HEK293 (cell line): ENCODE measurements around the gene AARSD1.
A peak's percentile ranks its signal among the peaks of the same experiment; 100 is the strongest.

Source experiments
- CTCF ChIA-PET: fragments of 350-600 bp; formaldehyde crosslinking; extraction: SDS; loops from one replicate; lab custom pipeline; 2021; ENCODE audit warnings: antibody characterized with exemption; lab: Yijun Ruan, JAX
- POLR2A ChIA-PET: fragments of 300-600 bp; formaldehyde crosslinking; extraction: SDS; loops from one replicate; lab custom pipeline; 2020; ENCODE audit warnings: antibody characterized with exemption, inconsistent platforms; lab: Yijun Ruan, JAX
- H3K27ac ChIP-seq: fragments of 200-500 bp; sonication (Bioruptor generic); 2 replicates; pipeline ENCODE4 v1.5.1; 2014; ENCODE audit warnings: low read depth, low read length, control low read depth, inconsistent platforms; ENCODE audit errors: extremely low read depth
- H3K36me3 ChIP-seq, 2 experiments: fragments of 200-500 bp in 1 of 2; sonication (Bioruptor generic) in 1 of 2; 1 replicate in 1 of 2; 2 replicates in 1 of 2; pipeline ENCODE4 v1.5.1; 2014 to 2017; ENCODE audit warnings: inconsistent platforms in 2 of 2, low read length in 2 of 2; ENCODE audit not compliant: control insufficient read depth in 2 of 2, insufficient read depth in 1 of 2
- H3K4me1 ChIP-seq: fragments of 200-500 bp; sonication (Bioruptor generic); 2 replicates; pipeline ENCODE4 v1.5.1; 2014; ENCODE audit warnings: mild to moderate bottlenecking, low read length, inconsistent platforms; ENCODE audit not compliant: control insufficient read depth, insufficient read depth
- H3K4me3 ChIP-seq: 2 replicates; pipeline ENCODE4 v1.5.1; 2011; ENCODE audit warnings: low read depth, mild to moderate bottlenecking, control low read depth, low read length, moderate library complexity
- H3K9me3 ChIP-seq: fragments of 200-500 bp; sonication (Bioruptor generic); 2 replicates; pipeline ENCODE4 v1.5.1; 2014; ENCODE audit warnings: low read depth, low read length, inconsistent platforms; ENCODE audit not compliant: control insufficient read depth, insufficient read depth
- ATF2 ChIP-seq: fragments of 450-650 bp; formaldehyde crosslinking; IDR thresholded peaks from 2 replicates; pipeline ENCODE4 v1.5.1; 2016; ENCODE audit warnings: missing biosample characterization, missing genetic modification characterization, low read depth
- BCL11B ChIP-seq: fragments of 450-650 bp; formaldehyde crosslinking; IDR thresholded peaks from 2 replicates; pipeline ENCODE4 v1.5.1; 2016; ENCODE audit warnings: low read depth, missing biosample characterization, missing genetic modification characterization
- EGR2 ChIP-seq: fragments of 450-650 bp; formaldehyde crosslinking; IDR thresholded peaks from 2 replicates; pipeline ENCODE4 v1.5.1; 2016; ENCODE audit warnings: low read depth, missing biosample characterization, missing genetic modification characterization
- GLI2 ChIP-seq: fragments of 450-650 bp; formaldehyde crosslinking; IDR thresholded peaks from 2 replicates; pipeline ENCODE4; 2017; ENCODE audit warnings: missing biosample characterization, missing genetic modification characterization, low read depth, borderline replicate concordance
- HOXC10 ChIP-seq: sonication (generic); formaldehyde crosslinking; IDR thresholded peaks from 2 replicates; pipeline ENCODE4 v1.8.1; 2023; ENCODE audit warnings: mild to moderate bottlenecking, missing genetic modification reagents
- KLF10 ChIP-seq: fragments of 450-650 bp; IDR thresholded peaks from 2 replicates; pipeline ENCODE4 v1.5.1; 2018; ENCODE audit warnings: missing biosample characterization, mild to moderate bottlenecking, missing genetic modification characterization
- KLF9 ChIP-seq: fragments of 450-650 bp; formaldehyde crosslinking; IDR thresholded peaks from 2 replicates; pipeline ENCODE4 v1.5.1; 2016; ENCODE audit warnings: missing biosample characterization, missing genetic modification characterization, low read depth
- OVOL3 ChIP-seq: fragments of 450-650 bp; formaldehyde crosslinking; IDR thresholded peaks from 2 replicates; pipeline ENCODE4 v1.5.1; 2016; ENCODE audit warnings: missing biosample characterization, missing genetic modification characterization
- SCRT2 ChIP-seq: fragments of 450-650 bp; formaldehyde crosslinking; IDR thresholded peaks from 2 replicates; pipeline ENCODE4 v1.5.1; 2016; ENCODE audit warnings: missing biosample characterization, missing genetic modification characterization
- ZBTB48 ChIP-seq: fragments of 450-650 bp; formaldehyde crosslinking; IDR thresholded peaks from 2 replicates; pipeline ENCODE4 v1.5.1; 2016; ENCODE audit warnings: missing biosample characterization, missing genetic modification characterization
- ZFP3 ChIP-seq: fragments of 450-650 bp; formaldehyde crosslinking; IDR thresholded peaks from 2 replicates; pipeline ENCODE4 v1.5.1; 2016; ENCODE audit warnings: low read depth, missing biosample characterization, missing genetic modification characterization
- ZNF121 ChIP-seq: fragments of 450-650 bp; formaldehyde crosslinking; IDR thresholded peaks from 2 replicates; pipeline ENCODE4 v1.5.1; 2016; ENCODE audit warnings: missing biosample characterization, missing genetic modification characterization
- ZNF155 ChIP-seq: fragments of 450-650 bp; formaldehyde crosslinking; IDR thresholded peaks from 2 replicates; pipeline ENCODE4 v1.5.1; 2016; ENCODE audit warnings: missing biosample characterization, missing genetic modification characterization
- ZNF175 ChIP-seq: fragments of 450-650 bp; formaldehyde crosslinking; IDR thresholded peaks from 2 replicates; pipeline ENCODE4 v1.5.1; 2016; ENCODE audit warnings: missing biosample characterization, missing genetic modification characterization
- ZNF23 ChIP-seq: fragments of 450-650 bp; formaldehyde crosslinking; IDR thresholded peaks from 2 replicates; pipeline ENCODE4 v1.5.1; 2016; ENCODE audit warnings: missing biosample characterization, missing genetic modification characterization, borderline replicate concordance
- ZNF239 ChIP-seq: fragments of 450-650 bp; formaldehyde crosslinking; IDR thresholded peaks from 2 replicates; pipeline ENCODE4 v1.5.1; 2016; ENCODE audit warnings: missing biosample characterization, missing genetic modification characterization
- ZNF394 ChIP-seq: fragments of 450-650 bp; formaldehyde crosslinking; IDR thresholded peaks from 2 replicates; pipeline ENCODE4 v1.5.1; 2016; ENCODE audit warnings: missing biosample characterization, missing genetic modification characterization, mild to moderate bottlenecking, moderate library complexity, borderline replicate concordance
- ZNF561 ChIP-seq: fragments of 450-650 bp; IDR thresholded peaks from 2 replicates; pipeline ENCODE4 v1.5.1; 2018; ENCODE audit warnings: missing biosample characterization, missing genetic modification characterization, borderline replicate concordance
- ZNF596 ChIP-seq: fragments of 450-650 bp; IDR thresholded peaks from 2 replicates; pipeline ENCODE4 v1.5.0; 2018; ENCODE audit warnings: missing biosample characterization, mild to moderate bottlenecking, missing genetic modification characterization, moderate library complexity
- ZNF610 ChIP-seq: fragments of 450-650 bp; formaldehyde crosslinking; IDR thresholded peaks from 2 replicates; pipeline ENCODE4 v1.5.1; 2016; ENCODE audit warnings: missing biosample characterization, missing genetic modification characterization, borderline replicate concordance
- ZNF704 ChIP-seq: fragments of 450-650 bp; formaldehyde crosslinking; IDR thresholded peaks from 2 replicates; pipeline ENCODE4 v1.5.1; 2016; ENCODE audit warnings: missing biosample characterization, missing genetic modification characterization
- ZNF843 ChIP-seq: fragments of 450-650 bp; formaldehyde crosslinking; IDR thresholded peaks from 2 replicates; pipeline ENCODE4 v1.5.1; 2016; ENCODE audit warnings: missing biosample characterization, missing genetic modification characterization
- ZSCAN4 ChIP-seq: fragments of 450-650 bp; formaldehyde crosslinking; IDR thresholded peaks from 2 replicates; pipeline ENCODE4 v1.5.1; 2017; ENCODE audit warnings: missing biosample characterization, missing genetic modification characterization
- TF ChIP-seq, protein P1 (sequence below): fragments of 450-650 bp; formaldehyde crosslinking; conservative IDR thresholded peaks from 2 replicates; pipeline ENCODE4 v1.5.1; 2016; ENCODE audit warnings: low read depth, missing biosample characterization, missing genetic modification characterization

The AARSD1 gene

GRCh38 chr17:42999003-42999525, 34.8 kb upstream of the AARSD1 start (continued):
- TF ChIP-seq ZNF239 (tag by site-specific recombination): no peak

DNA sequence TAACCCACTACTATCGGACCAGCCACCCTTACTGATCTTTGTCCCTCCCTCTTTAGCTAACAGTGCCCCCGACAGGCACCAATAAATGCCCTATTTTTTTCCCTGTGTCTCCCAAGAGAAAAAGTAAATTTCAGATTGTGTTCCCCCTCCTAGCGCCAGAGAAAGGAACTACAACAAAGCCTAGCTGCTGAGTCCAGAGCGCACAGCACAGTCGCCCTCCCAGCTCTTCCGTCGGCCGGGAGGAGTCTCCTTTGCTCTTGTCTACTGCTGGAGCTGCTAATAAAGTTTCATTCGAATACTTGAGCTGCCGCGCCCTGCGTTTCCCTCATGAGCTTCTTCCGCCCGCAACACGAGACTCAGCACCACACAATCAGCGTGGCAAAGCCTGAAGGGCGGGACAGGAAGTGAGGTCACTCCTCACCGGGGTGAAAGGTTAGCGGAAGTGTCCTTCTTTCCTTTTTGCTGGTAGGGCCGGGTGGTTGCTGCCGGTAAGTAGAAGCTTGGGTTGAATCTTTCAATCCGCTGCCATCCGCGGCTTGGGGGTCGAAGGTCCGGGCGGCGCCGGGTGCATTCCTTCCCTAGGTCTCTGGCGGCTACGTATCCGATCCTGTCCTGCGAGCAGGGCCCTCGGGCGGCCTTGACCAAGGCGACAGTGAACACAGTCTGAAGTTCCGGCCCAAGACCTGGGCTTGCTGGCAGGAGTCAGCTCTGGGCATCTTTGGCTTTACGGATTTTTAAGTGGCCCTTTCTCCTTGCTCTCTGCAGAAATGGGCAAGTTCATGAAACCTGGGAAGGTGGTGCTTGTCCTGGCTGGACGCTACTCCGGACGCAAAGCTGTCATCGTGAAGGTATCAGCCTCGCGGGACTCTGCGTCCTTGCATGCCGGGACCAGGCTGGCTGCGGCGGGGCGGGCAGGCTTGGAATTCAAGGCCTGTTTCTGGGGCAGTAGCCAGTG, 34.0 kb upstream of the AARSD1 start, which contains the start of gene RPL27:
Gene RPL27, plus strand, starts transcription at position 436 of the 955 bp plus-strand sequence. Its CDS starts 332 bp downstream, at position 768.
- CTCF ChIA-PET: interaction anchor here (0.5 to 2.5 kb wide), 33 partner anchors 8 to 486 kb away, joined by 3 to 18 read pairs (median 4); partner anchors contain the start of genes AARSD1, AOC2, ARL4D and DHX8
- peak; percentile 86 for TF ChIP-seq ZNF610
- TF ChIP-seq ZNF704 (tag by site-specific recombination): peak; percentile 80; the same call in 1 of the 2 replicates
- TF ChIP-seq BCL11B (tag by site-specific recombination): 0 out of 2 replicates have a peak, but pooled peaks have one; percentile 37
- peak; percentile 60 for TF ChIP-seq SCRT2 (tag by site-specific recombination)
- no peak for TF ChIP-seq ZNF23 (tag by site-specific recombination)
- peak; percentile 36; the same call in 1 of the 2 replicates for TF ChIP-seq ZSCAN4
- TF ChIP-seq, protein P1, sequence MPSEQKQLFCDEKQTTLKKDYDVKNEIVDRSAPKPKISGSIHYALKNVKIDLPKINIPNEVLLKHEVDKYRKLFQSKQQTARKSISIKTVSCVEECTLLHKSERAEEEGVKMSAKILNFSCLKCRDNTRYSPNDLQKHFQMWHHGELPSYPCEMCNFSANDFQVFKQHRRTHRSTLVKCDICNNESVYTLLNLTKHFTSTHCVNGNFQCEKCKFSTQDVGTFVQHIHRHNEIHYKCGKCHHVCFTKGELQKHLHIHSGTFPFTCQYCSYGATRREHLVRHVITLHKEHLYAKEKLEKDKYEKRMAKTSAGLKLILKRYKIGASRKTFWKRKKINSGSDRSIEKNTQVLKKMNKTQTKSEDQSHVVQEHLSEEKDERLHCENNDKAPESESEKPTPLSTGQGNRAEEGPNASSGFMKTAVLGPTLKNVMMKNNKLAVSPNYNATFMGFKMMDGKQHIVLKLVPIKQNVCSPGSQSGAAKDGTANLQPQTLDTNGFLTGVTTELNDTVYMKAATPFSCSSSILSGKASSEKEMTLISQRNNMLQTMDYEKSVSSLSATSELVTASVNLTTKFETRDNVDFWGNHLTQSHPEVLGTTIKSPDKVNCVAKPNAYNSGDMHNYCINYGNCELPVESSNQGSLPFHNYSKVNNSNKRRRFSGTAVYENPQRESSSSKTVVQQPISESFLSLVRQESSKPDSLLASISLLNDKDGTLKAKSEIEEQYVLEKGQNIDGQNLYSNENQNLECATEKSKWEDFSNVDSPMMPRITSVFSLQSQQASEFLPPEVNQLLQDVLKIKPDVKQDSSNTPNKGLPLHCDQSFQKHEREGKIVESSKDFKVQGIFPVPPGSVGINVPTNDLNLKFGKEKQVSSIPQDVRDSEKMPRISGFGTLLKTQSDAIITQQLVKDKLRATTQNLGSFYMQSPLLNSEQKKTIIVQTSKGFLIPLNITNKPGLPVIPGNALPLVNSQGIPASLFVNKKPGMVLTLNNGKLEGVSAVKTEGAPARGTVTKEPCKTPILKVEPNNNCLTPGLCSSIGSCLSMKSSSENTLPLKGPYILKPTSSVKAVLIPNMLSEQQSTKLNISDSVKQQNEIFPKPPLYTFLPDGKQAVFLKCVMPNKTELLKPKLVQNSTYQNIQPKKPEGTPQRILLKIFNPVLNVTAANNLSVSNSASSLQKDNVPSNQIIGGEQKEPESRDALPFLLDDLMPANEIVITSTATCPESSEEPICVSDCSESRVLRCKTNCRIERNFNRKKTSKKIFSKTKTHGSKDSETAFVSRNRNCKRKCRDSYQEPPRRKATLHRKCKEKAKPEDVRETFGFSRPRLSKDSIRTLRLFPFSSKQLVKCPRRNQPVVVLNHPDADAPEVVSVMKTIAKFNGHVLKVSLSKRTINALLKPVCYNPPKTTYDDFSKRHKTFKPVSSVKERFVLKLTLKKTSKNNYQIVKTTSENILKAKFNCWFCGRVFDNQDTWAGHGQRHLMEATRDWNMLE (tag by site-specific recombination): peak; percentile 95
- peak; percentile 64; the same call in 1 of the 2 replicates for TF ChIP-seq ZFP3 (tag by site-specific recombination)
- peak; percentile 86; the same call in 1 of the 2 replicates for TF ChIP-seq HOXC10
- peak; percentile 38; the same call in 1 of the 2 replicates for TF ChIP-seq ZBTB48 (tag by site-specific recombination)
- no peak for TF ChIP-seq ZNF175 (tag by site-specific recombination)
- TF ChIP-seq EGR2 (tag by site-specific recombination): no peak
- peak; percentile 95 for TF ChIP-seq KLF10 (tag by site-specific recombination)
- TF ChIP-seq ZNF394 (tag by site-specific recombination): peak; percentile 97
- peak; percentile 90 for TF ChIP-seq ATF2 (tag by site-specific recombination)
- no peak for TF ChIP-seq GLI2 (tag by site-specific recombination)
- TF ChIP-seq ZNF843 (tag by site-specific recombination): peak; percentile 84
- TF ChIP-seq ZNF121 (tag by site-specific recombination): peak; percentile 67; the same call in 1 of the 2 replicates
- no peak for TF ChIP-seq ZNF596 (tag by site-specific recombination)
- peak; percentile 100 for TF ChIP-seq ZNF561 (tag by site-specific recombination)
- peak; percentile 39; the same call in 1 of the 2 replicates for TF ChIP-seq OVOL3 (tag by site-specific recombination)
- TF ChIP-seq ZNF155 (tag by site-specific recombination): no peak
- peak; percentile 89 for TF ChIP-seq KLF9 (tag by site-specific recombination)

More for the DNA sequence above, 34.0 kb upstream of the AARSD1 start, which contains the start of gene RPL27:
- Histone ChIP-seq H3K36me3 (peaks cover 43 to 55% of the 10 kb centered on the region in 2 experiments), H3K4me3 (peak within 1 kb of the TSS; percentile 64), H3K4me1 (peaks cover 12% of the 10 kb centered on the region), H3K27ac (peak within 1 kb of the TSS; percentile 99), H3K9me3 (no peaks in the 10 kb centered on the region)
- POLR2A ChIA-PET: interaction anchor here (0.6 to 3.4 kb wide), 55 partner anchors 9 to 1187 kb away, joined by 3 to 36 read pairs (median 7); partner anchors contain the start of genes AARSD1, AOC2, AOC3 and ARL4D
